Right lobe of liver (tissue), 4 donors: Measurements from ENCODE around the gene VGLL4.

Experiments used
- CTCF ChIP-seq, 4 donors: fragments of 200-600 bp in 3 of 4; fragments of 450-650 bp in 1 of 4; IDR thresholded peaks; one replicate each; pipeline versions ENCODE4 v1.5.1 to v1.8.0; 2016 to 2022; ENCODE audit warnings: antibody characterized with exemption in 4 of 4, mild to moderate bottlenecking in 2 of 4
- POLR2A ChIP-seq: fragments of 450-650 bp; IDR thresholded peaks from one replicate; pipeline ENCODE4 v1.6.1; 2017; ENCODE audit warnings: antibody characterized with exemption, mild to moderate bottlenecking
- donor health status: DM: no; HTN: no; CAD: no.
- donor health status: DM: no; HTN: no; CAD: no.
- donor health status: DM: no; HTN: yes; CAD: no.

- TF ChIP-seq CTCF (IDR thresholded peaks at IDR 0.05) (peak in 2 of 4 donors; percentile 5 to 14), POLR2A (peak; percentile 80)
These were observed at the start of gene VGLL4 for GRCh38 chr3:11643605-11644087.
